SK-N-DZ (cell line): ENCODE data around the gene STEAP1B. TPM values are rescaled to one million over a fixed set of nuclear protein-coding genes. Genes with fewer than 3 reads are reported as not detected.
"Not testable (repeated sequence)": the region's sequence is repeated elsewhere in the genome, so short reads cannot be mapped to it uniquely, and the experiment has no call there.

ENCODE experiments used
- DNase-seq: peaks from one replicate; pipeline ENCODE4 v3.0.0-alpha.2; 2015; ENCODE audit warnings: low spot score
- polyA plus RNA-seq, 2 experiments: library from polyadenylated mRNA; depleted of rRNA; stranded (reverse); fragments of >200 nt; gene quantifications; 2 replicates each; pipeline ENCODE4 v1.2.3, GENCODE V29; 2014

The STEAP1B gene
- polyA plus RNA-seq (2014; cell fraction: cytosol; rRNA removed): 0.99 and 4.8 TPM in 2 replicates
- 0.90 and 1.6 TPM in 2 replicates for polyA plus RNA-seq (2014; cell fraction: nucleus; rRNA removed)

DNA sequence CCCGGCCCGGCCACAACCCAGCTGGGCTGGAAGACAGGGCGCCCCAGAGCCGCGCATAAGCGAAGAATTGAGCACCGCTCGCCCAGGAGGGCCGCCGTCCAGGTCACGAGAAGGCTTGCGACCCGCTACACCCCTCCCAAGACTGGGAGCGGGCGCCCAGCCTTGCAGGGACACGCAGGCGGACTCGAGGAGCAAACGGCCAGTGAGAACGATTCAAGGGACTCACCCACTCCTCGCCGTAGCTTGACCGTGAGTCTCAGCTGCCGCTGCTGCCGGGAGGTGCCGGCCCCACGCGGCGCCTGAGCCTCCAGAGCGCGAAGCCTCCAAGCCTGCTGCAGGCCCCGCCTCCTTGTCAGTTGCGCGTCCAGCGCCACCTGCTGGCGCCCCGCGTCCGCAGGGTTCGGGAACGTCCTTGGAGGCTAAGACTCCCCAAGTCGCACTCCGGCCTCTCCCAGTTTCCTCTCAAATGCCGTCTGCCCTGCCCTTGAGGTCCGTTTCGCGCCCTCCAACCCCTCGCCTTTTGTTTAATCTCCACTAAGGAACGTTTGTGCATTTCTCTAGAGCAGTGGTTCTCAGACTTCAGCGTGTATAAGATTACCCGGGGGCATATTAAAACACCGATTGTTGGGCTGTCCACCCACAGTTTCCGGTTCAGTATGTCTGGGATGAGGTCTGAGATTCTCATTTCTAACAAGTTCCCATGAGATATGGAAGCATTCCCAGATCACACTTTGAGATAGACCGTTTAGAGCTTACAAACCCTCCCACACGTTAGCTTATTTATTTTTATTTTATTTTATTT, at the start of gene STEAP1B:
TSS of gene STEAP1B (minus strand) at position 301 of the 802 bp plus-strand sequence. CDS start 5,333 bp downstream, outside the sequence.
- peak; percentile 89 for DNase-seq

DNA sequence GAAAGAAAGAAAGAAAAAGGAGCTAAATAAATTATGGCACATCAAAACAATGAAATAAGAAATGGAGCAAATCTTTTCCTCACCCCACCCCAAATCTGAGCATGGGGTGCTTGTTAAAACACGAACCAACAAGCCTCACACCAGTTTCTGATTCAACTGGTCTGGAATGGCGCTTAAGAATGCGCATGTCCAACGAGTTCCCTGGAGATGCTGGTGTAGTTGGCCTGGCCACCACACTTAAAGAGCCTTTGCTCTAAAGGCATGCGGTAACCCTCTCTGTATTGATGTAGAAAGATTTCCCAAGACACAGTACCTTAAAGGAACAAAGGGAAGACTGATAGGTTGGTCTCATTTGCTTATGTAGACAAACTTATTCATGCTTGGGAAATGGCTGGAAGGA, 49.1 kb upstream of the STEAP1B start:
- no peak for DNase-seq

DNA sequence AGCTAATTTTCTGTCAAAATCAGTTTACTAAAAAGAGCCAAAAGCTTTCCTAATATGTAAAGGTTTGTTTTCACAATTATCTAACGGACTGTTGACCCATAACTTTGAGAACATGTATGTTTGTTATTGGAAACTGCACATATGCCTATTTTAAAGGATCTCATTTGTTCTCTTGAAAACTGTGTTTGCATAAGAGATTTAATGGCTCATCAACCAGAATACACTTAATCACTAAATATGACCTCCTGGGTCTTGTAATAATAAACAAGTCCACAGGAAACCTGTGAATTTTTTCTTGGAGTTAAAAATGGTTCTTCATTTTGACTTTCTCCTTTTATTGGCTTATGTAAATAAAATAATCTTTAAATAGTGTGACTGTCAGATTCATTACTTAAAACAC, 48.3 kb upstream of the STEAP1B start:
- no peak for DNase-seq

DNA sequence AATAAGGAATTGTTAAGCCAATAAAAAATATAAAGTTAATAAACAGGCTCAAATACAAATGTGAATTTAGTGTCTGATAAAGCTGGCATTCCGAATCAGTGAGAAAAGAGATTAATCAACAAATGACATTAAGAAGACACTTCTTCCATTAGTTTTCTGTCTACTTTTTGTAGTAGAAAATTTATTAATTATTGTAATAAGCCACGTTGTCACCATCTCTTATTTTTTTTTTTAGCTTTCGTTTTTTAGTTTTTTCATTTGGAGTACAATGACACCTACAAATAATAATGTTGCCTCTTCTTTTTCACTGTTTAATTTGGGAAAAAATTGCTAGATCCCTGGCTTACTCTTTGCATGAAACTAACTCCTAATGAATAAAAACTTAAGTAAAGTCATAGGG, 46.8 kb upstream of the STEAP1B start:
- no peak for DNase-seq

DNA sequence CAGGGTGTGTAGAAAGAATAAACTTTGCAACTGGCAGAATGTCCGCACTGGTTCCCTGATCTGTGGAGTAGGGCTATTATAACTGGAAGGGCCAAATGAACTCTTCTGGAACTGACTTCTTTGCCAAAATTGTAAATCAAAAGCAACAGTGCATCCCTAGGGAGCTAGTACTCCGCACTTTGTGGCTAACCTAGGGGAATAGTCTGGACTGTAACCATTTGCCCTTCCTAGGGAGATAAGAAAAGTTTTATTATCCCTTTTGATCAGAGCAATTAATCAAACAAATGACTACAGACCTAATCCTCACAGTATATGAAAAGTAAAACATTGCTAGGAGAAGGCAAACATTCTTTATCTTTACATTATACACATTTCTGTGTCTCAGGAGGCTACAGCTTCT, 45.5 kb upstream of the STEAP1B start:
- DNase-seq: no peak

DNA sequence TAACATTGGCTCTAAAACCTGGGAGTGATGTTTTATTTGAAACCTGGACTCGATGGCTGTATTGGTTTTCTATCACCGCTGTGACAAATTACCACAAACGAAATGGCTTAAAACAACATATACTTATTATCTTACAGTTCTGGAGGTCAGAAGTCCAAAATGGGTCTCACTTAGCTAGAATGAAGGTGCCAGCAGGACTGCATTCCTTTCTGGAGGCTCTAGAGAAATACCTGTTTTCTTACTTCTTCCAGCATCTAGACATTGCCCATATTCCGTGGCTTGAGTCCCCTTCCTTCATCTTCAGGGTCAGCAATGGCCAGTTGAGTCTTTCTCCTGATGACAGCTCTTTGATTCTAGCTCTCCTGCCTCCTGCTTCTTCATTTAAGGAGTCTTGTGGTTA, 44.3 kb upstream of the STEAP1B start:
- DNase-seq: no peak

DNA sequence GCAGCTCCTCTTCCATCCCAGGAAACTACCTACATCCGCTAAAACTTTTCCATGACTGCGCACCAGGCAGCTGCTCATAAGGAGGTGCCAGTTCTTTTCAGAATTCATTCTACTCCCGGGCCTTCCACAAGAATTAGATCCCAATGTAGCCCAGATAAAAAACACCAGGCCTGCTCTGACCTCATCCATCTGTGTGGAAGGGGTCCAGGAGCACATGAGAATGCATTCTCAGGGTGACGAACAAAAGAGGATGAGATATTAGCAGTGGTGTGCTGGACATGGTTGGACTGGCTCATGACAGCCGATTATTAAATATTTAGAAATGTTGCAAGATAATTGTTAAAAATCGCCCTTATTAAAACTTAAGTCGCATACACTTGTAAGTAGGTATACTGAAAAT, 43.2 kb upstream of the STEAP1B start:
- no peak for DNase-seq

DNA sequence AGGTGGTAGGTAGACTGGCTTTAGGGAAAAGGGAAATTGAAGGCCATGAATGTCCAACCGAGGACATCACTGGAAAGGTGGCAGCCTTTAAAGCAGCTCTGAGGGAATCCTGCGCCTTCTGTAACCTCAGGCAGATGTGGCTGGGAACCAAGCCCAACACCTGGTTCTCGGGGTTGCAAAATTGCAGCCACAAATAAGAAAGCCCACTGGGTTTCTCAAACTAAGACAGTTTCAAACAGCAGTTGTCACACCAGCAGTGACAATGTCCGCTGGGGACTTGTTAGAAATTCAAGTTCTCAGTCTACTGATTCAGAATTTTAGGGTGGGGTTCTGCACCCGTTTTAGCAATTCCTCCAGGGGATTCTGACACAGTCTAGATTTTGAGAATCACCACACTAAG, 42.7 kb upstream of the STEAP1B start:
- no peak for DNase-seq

DNA sequence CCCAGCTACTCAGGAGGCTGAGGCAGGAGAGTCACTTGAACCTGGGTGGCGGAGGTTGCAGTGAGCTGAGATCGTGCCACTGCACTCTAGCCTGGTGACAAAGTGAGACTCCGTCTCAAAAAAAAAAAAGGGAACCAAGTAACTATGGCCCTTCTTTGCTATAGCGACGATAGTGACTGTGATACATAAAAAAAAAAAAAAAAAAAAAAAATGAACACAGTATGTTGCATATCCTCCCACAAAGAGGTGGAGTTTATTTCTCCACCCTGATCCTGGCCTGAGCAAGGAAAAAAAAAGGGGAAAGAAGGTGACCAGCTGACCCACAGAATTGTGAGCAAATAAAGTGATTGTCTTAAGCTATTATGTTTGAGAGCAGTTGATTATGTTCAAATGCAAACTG, 42.3 kb upstream of the STEAP1B start:
- no peak for DNase-seq

DNA sequence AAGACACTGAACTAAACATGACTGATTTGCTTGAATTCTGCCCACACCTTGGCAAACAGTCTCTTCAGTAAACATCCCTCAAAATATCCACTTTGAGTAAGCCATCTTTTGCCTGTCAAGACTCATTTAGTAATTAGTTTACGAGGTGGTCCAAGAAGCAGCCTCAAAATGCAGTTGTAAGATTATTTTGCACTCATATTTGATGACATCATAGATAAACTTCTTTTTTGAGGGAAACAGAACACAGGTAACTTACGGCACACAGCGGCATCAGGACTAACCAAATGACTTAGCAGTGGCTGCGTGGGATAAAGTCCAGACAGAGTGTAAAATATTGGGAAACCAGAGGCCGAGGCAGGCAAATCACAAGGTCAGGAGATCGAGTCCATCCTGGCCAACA, 41.8 kb upstream of the STEAP1B start:
- no peak for DNase-seq

DNA sequence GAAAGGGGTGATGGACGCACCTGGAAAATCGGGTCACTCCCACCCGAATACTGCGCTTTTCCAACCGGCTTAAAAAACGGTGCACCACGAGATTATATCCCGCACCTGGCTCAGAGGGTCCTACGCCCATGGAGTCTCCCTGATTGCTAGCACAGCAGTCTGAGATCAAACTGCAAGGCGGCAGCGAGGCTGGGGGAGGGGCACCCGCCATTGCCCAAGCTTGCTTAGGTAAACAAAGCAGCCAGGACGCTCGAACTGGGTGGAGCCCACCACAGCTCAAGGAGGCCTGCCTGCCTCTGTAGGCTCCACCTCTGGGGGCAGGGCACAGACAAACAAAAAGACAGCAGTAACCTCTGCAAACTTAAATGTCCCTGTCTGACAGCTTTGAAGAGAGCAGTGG, 28.5 kb upstream of the STEAP1B start:
- DNase-seq: not testable (repeated sequence)

DNA sequence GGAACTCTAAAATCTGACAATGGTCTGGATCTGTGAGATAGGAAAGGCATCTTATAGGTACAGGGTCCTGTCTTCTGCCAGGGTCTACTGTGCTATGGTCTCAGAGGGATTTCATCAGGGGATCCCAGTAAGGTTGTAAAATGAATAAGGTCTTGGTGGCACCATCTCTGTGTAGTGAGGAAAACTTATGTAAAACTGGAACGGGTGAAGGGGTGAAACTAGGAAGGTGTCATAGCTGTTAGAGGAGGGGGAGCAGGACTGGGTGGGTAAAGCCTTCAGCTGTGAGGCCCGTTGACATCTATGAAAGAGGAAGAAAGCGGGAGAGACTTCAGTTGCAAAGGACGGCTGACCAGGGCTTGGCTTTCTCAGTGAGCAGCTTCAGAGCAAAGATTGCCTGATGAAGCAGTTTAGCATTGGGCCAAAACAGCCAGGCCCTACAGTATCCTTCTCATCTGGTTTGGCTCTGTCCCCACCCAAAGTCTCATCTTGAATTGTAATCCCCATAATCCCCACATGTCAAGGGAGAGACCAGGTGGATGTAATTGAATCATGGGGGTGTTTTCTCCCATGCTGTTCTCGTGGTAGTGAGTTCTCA, 24.5 kb upstream of the STEAP1B start:
- DNase-seq: not testable (repeated sequence)

DNA sequence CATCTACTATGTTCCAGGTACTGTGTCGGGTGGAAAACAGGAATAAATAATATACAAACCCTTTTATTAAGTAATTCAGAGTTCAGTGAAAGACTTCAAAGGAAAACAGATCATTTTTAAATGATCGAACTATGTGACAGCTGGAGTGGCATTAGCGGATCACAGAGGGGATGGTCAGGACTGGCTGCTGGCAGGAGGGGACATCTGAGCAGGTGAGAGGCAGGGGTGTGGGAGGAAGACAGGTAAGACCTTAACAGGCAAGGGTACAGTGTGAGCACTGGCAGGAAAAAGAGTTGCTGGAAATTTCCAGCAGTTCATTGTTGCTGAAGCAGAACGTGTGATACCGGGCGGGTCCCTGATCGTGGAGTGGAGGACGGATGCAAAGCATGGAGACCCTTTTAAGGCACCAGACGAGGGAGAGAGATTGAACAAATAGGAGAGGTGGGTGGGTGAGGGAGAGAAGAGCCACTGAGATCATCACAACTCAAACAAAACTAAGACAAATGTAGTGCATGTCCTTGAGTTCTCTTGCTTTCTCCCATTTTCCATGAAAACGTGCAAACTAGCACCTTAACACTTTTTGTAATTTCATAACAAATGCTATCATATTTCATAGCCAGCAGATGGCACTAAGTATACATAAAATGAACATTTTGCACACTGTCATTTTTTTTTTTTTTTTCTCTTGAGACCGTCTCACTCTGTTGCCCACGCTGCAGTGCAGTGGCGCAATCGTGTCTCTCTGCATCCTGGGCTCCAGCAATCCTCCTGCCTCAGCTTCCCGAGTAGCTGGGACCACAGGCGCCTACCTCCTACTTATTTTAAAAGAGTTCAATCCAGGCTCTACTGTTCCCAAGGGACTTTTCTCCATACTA, 23.7 kb upstream of the STEAP1B start:
- DNase-seq: peak; percentile 35

DNA sequence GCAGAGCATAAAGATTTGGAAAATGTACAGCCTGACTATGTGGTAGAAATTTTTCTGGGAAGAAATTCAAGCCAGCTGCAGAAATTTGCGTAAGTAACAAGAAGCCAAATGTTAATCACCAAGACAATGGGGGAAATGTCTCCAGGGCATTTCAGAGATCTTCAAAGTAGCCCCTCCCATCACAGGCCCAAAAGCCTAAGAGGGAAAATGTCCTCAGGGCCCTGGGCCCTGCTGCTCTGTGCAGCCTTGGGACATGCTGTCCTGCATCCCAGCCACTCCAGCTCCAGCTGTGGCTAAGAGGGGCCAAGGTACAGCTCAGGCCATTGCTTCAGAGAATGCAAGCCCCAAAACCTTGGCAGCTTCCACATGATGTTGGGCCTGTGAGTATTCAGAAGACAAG, 19.6 kb upstream of the STEAP1B start:
- not testable (repeated sequence) for DNase-seq

DNA sequence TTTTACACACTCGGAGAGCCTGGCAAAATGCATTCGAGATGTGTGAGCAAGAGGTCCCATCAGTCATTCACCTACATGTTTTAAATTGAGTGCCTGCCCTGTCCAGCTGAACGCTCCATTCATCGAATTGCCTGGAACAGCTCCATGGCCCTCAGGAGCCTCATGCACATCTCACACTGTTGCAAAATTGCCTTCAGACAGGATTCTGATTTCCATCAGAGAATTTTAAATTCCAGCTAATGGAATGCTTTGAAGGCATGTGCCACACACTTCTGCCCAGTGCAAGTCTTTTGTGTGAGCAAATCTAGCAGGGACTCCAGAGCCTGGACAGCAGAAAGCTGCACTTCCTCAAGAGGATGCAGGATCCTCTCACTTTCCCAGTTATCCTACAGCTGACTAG, 17.0 kb upstream of the STEAP1B start:
- not testable (repeated sequence) for DNase-seq

DNA sequence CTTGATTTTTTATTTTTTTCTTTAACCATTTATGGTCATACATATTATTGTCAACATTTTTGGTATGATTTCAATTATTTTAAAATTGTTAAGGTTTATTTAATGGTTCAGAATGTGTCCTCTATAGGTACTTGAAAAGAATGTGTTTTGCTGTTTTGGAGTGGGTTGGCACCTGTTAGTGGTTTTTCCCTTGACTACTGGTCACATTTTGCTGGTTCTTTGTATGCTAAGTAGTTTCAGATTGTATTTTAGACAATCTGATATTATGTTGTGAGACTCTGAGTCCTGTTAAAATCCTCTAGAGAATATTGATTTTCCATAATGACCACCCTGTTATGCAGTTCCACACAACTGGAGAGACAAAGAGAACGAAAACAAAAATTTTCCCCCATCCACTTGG, 15.0 kb upstream of the STEAP1B start:
- DNase-seq: not testable (repeated sequence)

DNA sequence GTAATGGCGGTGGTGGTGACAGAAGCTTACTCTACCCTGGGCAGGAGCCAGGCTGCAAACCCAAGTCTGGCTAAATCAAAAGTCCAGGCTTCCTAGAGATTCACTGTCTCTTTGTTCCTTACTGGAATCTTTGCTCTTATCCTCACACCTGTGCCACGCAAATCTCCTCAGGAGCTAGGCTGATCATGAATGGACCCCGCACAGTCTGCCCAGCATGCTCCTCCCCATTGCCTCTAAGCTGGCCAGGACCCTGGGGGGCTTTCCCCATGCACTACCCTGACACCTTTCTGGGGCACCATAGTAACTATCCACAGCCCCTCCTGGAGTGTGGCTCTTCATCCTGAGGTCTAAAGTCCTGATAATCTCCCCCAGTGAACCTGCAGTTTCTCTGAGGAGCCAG, 7.3 kb upstream of the STEAP1B start:
- DNase-seq: not testable (repeated sequence)

DNA sequence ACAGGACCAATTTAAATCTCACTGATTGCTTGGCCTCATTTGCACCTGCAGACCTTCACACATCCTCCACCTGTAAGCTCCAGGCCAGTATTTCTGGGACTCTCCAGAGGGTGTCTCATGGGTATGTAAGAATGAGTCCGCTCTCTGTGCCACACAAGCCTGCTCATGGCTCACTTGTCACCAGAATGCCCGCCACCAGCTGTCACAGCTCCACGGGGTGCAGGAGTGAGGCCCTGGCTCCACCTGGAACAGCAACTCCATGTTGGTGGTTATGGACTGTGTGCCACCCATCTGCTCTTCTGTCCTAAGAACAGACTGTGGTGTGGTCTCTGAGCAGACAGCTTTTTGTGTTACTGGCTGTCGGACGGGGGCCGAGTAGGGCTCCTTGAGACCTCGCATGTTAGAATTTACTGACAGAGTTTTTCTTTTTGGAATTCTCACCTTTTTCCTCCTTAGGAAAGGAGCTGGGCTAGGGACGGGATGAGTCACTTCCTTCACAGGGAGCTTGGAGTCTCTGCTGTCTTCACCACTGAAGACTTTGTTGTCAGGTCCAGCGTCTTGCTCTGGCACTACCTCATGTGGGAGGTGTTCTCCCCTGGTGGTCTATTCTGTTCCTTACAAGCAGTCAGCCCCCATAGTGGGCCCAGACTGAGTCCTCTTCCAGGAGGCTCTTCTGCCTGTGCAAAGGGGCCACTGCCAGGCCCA, 6.5 kb upstream of the STEAP1B start:
- DNase-seq: not testable (repeated sequence)

DNA sequence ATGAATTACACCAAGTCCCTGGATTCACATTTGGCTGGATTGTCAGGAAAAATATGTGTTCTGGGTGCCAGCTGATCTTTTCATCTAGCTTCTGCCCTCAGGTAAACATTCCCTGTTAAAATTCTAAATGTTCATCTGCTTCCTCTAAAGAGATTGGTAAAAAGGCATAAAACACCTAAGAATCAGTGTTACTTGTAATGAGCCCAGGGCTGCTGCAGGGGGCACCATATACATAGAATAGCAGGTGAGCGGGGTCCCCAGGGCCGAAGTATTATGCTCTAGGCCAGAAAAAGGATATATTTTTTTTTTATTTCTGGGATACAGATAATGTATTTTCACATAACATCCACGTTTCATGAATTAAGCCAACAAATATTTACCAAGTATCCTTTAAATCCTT, 4.5 kb upstream of the STEAP1B start:
- not testable (repeated sequence) for DNase-seq

DNA sequence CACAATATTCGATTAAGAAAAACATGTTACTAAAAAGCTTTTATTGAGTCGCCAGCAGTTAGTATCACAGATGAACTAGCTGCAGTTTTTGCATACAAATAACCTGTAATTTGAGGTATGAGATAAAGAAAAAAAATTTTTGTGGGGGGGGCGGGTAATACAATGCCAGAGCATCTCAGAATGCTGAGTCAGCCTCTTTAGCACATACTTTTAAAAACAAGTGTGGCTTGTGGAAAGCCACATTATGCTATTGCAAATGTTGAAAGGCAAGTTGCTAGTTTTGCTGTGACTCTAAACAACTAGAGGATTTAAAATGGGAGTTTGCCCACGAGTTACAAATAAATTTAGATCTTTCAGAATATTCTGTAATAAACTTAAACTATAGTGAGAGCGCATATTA, 2.1 kb upstream of the STEAP1B start:
- not testable (repeated sequence) for DNase-seq

DNA sequence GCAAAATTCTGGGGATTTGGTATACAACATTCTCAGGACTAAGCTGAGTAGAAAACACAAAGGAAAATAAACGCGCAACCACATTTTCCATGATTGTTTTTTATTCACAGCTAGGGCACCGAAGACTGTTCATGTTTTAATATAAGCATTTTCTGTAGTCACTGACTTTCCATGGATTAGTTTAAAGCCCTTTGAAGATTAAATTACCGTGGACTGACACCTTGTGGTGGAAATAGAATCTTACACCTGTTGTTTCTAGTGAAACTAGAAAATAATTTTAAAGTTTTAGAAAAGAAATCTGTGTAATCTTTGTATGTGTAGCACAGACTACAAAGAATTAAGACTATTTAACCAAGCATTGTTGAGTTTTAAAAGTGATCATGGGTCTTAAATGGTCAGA, 1.3 kb upstream of the STEAP1B start:
- DNase-seq: peak; percentile 51
